Vagina (tissue), 2 donors: ENCODE data around the gene OR2T10. TPM values are rescaled to one million over a fixed set of nuclear protein-coding genes. Genes with fewer than 3 reads are reported as not detected.

Experiments
- DNase-seq, 2 donors: peaks; one replicate each; pipeline ENCODE4 v3.0.0-alpha.2; 2017; ENCODE audit errors: extremely low spot score in 2 of 2
- H3K27ac ChIP-seq: fragments of 200-600 bp; sonication (generic); one replicate; pipeline ENCODE4 v1.5.1; 2019
- H3K27me3 ChIP-seq: fragments of 200-600 bp; sonication (generic); one replicate; pipeline ENCODE4 v1.5.1; 2019
- H3K36me3 ChIP-seq, 2 donors: fragments of 200-600 bp; sonication (generic); one replicate each; pipeline ENCODE4 v1.5.1; 2017 to 2019
- H3K4me1 ChIP-seq: fragments of 200-600 bp; sonication (generic); one replicate; pipeline ENCODE4 v1.5.1; 2019
- H3K4me3 ChIP-seq, 2 donors: fragments of 200-600 bp; sonication (generic); 1 replicate in 1 of 2; 2 replicates in 1 of 2; pipeline ENCODE4 v1.5.1; 2016 to 2019
- H3K9me3 ChIP-seq: fragments of 200-600 bp; sonication (generic); one replicate; pipeline ENCODE4 v1.5.1; 2019
- POLR2A ChIP-seq, 2 donors: fragments of 450-650 bp; IDR thresholded peaks; one replicate each; pipeline ENCODE4 v1.6.1; 2017; ENCODE audit warnings: antibody characterized with exemption in 2 of 2, mild to moderate bottlenecking in 2 of 2, moderate library complexity in 2 of 2
- POLR2AphosphoS5 ChIP-seq, 2 donors: sonication (generic); formaldehyde crosslinking; IDR thresholded peaks; one replicate each; pipeline ENCODE4 v1.9.0; 2017; ENCODE audit warnings: antibody characterized with exemption in 2 of 2, mild to moderate bottlenecking in 2 of 2, low read depth in 1 of 2; ENCODE audit not compliant: insufficient read depth in 1 of 2
- intact Hi-C: fragments of 100-400 bp; cut with DNase I; formaldehyde crosslinking; loops from one replicate; pipeline ENCODE4 v1.15.1; 2023
- total RNA-seq: library from RNA; depleted of rRNA; stranded (reverse); fragments of >200 nt; gene quantifications from one replicate; pipeline ENCODE4 v1.2.3, GENCODE V29; 2016
- TF ChIP-seq, protein P1 (sequence below), 3 experiments: fragments of 450-650 bp in 2 of 3; fragments of 200-600 bp in 1 of 3; sonication (generic) in 1 of 3; IDR thresholded peaks; one replicate each; pipeline ENCODE4 v1.5.1; 2017 to 2019; ENCODE audit warnings: antibody characterized with exemption in 3 of 3, mild to moderate bottlenecking in 2 of 3, moderate library complexity in 2 of 3

The OR2T10 gene
- total RNA-seq, 1 donor from 2014 or later, result not detected

DNA sequence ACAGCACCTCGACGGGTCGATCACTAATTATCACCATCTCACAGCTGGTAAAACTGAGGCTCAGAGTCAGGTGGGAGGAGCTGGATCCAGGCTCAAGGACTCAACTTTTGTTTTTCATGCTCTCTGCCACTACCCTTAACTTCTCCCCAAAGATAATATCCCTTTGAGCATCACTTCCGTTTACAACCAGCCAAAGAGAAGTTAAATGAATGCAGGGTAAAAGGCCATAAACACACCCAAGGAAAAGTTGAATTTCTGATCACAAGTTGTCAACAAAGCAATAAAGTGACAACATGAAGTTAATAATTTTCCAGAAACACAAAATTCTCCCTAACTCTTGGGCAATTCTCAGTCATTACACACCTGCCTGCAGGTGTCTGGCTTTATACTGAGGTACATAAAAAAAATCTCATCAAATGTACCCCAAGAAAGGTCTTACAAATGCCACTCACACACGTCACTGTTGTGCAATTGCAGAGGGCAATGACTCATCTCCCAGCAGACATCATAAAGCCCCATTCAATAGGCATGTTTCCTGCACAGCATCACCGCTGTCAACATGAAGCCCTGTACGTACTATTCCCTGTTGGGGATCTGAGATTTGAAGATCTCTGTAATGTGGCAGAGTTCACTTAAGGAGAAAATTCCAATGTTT is 34.0 kb upstream of the OR2T10 start:
- Histone ChIP-seq H3K27ac (no peak overlapping the region), H3K27me3 (no peaks in the 10 kb centered on the region)
- intact Hi-C loops, result loop anchor here (10.0 kb wide), 1 partner anchor 1357 kb away; no protein-coding TSS in a partner anchor

DNA sequence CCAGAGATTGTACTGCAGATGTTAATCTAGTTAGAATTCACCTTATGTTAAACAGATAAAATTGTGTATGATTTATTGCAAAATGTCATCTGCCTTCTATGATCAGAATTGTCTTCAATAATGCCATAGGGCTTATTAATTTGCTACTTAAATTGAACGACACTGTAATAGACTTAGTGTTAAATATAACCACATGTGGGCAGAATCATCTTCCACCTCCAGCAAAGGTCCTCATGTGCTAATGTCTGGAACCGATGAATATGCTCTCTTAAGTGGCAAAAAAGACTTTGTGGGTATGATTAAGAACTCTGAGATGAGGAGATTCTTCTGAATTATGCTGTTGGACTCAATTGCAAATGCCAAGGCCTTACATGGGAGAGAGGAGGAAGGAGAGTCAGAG is 33.1 kb upstream of the OR2T10 start:
- no peak for TF ChIP-seq POLR2A (IDR thresholded peaks at IDR 0.05)
- TF ChIP-seq, protein P1, sequence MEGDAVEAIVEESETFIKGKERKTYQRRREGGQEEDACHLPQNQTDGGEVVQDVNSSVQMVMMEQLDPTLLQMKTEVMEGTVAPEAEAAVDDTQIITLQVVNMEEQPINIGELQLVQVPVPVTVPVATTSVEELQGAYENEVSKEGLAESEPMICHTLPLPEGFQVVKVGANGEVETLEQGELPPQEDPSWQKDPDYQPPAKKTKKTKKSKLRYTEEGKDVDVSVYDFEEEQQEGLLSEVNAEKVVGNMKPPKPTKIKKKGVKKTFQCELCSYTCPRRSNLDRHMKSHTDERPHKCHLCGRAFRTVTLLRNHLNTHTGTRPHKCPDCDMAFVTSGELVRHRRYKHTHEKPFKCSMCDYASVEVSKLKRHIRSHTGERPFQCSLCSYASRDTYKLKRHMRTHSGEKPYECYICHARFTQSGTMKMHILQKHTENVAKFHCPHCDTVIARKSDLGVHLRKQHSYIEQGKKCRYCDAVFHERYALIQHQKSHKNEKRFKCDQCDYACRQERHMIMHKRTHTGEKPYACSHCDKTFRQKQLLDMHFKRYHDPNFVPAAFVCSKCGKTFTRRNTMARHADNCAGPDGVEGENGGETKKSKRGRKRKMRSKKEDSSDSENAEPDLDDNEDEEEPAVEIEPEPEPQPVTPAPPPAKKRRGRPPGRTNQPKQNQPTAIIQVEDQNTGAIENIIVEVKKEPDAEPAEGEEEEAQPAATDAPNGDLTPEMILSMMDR (IDR thresholded peaks at IDR 0.05), result no peak
- no peak for TF ChIP-seq POLR2AphosphoS5 (IDR thresholded peaks at IDR 0.05; ENCODE audit: insufficient read depth in 1 of 2, low read depth in 1 of 2)
- H3K27me3 ChIP-seq, result no peaks in the 10 kb centered on the region
- no peaks in the 10 kb centered on the region for H3K9me3 ChIP-seq
- H3K27ac ChIP-seq, result no peak overlapping the region
- H3K4me3 ChIP-seq, result no peak overlapping the region
- no peaks in the 10 kb centered on the region for H3K36me3 ChIP-seq
- intact Hi-C loops, result loop anchor here (10.0 kb wide), 1 partner anchor 1356 kb away; no protein-coding TSS in a partner anchor
- no peak for DNase-seq
- H3K4me1 ChIP-seq, result no peaks in the 10 kb centered on the region

More for the DNA sequence above, 34.0 kb upstream of the OR2T10 start:
- Histone ChIP-seq H3K36me3 (no peaks in the 10 kb centered on the region), H3K9me3 (no peaks in the 10 kb centered on the region), H3K4me3 (no peak overlapping the region), H3K4me1 (no peaks in the 10 kb centered on the region)
- DNase-seq, result no peak
- TF ChIP-seq POLR2AphosphoS5 (IDR thresholded peaks at IDR 0.05; ENCODE audit: insufficient read depth in 1 of 2, low read depth in 1 of 2) (no peak), POLR2A (IDR thresholded peaks at IDR 0.05) (no peak)
- TF ChIP-seq, protein P1 (IDR thresholded peaks at IDR 0.05), result no peak

DNA sequence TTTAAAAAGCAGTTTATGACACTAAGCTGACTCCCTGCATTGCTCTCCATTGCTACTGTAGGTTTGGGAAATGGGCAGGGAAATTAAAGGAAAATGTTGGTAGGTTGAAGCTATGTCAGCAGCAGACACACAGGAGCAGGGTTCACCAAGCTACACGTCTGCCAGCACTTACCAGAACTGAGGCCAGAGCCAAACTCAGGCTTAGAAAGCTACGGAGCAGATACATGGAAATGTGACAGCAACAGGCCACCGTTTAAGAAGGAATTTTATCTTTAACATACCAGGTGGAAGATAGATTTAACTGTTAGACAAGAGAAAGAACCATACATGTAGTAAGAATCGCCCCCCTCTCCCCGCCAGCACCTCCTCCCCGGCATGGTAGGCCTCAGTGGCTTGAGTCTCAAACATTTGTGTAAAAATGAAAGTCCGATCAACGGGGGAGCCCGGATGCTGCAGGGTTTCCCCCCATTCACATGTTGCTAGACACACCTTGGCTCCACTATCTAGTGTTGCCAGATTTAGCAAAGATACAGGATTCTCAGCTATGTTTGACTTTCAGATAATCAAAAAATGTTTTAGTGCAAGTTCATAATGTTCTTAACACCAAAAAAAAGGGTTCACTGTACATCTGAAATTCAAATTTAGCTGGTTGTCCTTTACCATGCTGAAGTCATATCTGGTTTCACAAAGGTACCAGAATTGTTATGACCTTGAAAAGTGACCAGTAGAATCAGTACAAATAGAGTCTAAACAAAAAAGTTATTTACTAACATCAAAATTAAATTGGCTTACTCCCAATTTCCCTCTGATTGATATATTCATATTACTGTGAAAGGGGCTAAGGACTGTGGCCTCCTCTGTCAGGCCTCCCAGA is 30.7 kb upstream of the OR2T10 start:
- no peaks in the 10 kb centered on the region for H3K9me3 ChIP-seq
- H3K27ac ChIP-seq, result no peak overlapping the region
- no peaks in the 10 kb centered on the region for H3K36me3 ChIP-seq
- TF ChIP-seq POLR2AphosphoS5 (IDR thresholded peaks at IDR 0.05; ENCODE audit: insufficient read depth in 1 of 2, low read depth in 1 of 2), result no peak
- TF ChIP-seq POLR2A (IDR thresholded peaks at IDR 0.05), result no peak
- TF ChIP-seq, protein P1 (IDR thresholded peaks at IDR 0.05), result no peak
- DNase-seq, result no peak
- no peaks in the 10 kb centered on the region for H3K27me3 ChIP-seq
- no peak overlapping the region for H3K4me3 ChIP-seq
- H3K4me1 ChIP-seq, result no peaks in the 10 kb centered on the region
- intact Hi-C loops, result no loop called here

DNA sequence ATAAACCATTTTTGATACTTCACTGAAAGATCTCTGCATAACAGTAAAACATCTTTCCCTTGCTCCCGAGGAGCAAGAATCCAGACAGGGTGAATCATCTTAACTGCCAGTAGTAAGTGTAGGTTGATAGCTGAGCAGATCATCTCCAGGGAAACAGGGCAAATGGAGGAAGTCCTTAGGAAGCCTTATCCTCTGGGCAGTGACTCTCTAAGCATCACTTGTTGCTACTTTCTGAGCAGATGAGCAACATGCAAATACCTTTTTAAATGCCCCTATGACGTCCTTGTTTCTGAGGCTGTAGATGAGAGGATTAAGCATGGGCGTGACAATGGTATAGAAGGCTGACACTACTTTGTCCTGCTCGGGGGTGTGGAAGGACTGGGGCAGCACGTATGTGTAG is 28.5 kb upstream of the OR2T10 start:
- no peak for DNase-seq
- no peak overlapping the region for H3K4me3 ChIP-seq
- no peaks in the 10 kb centered on the region for H3K9me3 ChIP-seq
- TF ChIP-seq POLR2AphosphoS5 (IDR thresholded peaks at IDR 0.05; ENCODE audit: insufficient read depth in 1 of 2, low read depth in 1 of 2) (no peak), POLR2A (IDR thresholded peaks at IDR 0.05) (no peak)
- TF ChIP-seq, protein P1 (IDR thresholded peaks at IDR 0.05), result no peak
- H3K4me1 ChIP-seq, result no peaks in the 10 kb centered on the region
- no peak overlapping the region for H3K27ac ChIP-seq
- no peaks in the 10 kb centered on the region for H3K27me3 ChIP-seq
- intact Hi-C loops, result no loop called here
- no peaks in the 10 kb centered on the region for H3K36me3 ChIP-seq
